ENCODE data around the gene C1orf146.
"Not testable (repeated sequence)": the region's sequence is repeated elsewhere in the genome, so short reads cannot be mapped to it uniquely, and the experiment has no call there.

C1orf146 gene

DNA sequence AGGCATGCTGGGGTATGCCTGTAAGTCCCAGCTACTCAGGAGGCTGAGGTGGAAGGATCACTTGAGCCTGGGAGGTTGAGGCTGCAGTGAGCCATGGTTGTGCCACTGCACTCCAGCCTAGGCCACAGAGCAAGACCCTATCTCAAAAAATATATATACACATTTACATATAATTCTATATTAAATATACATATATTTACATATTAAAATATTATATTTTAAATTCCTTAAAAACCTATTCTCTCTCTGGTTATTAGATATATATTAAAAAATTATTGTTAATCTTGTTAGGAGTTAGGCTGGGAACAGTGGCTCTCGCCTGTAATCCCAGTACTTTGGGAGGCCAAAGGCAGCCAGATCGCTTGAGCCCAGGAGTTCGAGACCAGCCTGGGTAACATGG lies 58.4 kb downstream of the C1orf146 start:
- no peak for DNase-seq

DNA sequence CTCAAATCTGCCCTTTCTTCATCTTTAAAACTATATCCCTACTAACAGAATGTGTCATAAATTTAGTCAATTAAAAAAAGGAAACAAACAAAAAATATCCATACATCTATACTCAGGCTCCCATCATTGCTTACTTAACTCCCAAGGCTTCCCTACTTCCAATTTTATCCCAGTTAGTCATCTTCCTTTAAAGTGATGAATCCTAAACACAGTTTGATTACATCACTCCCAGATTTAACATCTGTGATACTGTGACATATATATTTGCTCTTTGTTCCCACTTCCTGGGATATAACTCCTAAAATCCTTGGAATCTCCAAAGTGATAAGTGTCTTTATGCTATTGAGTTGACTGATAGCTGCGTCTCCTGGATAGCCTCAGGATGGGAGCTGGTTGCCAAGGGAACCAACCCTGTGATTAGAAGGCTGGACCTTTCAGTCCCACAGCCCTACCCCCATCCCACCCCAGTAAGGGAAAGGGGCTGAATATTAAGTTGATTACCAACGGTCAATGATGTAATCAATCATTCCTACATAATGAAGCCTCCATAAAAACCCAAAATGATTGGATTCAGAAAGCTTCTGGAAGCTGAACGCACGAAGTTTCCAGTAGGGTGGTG lies 59.5 kb downstream of the C1orf146 start:
- no peak for DNase-seq

DNA sequence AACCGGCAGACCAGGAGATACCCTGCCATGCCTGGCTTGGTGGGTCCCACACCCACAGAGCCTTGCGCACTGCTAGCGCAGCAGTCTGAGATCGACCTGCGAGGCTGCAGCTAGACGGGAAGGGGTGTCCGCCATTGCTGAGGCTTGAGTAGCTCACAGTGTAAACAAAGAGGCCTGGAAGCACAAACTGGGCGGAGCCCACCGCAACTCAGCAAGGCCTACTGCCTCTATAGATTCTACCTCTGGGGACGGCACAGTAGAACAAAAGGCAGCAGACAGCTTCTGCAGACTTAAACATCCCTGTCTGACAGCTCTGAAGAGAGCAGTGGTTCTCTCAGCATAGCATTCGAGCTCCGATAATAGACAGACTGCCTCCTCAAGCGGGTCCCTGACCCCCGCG lies 62.1 kb downstream of the C1orf146 start:
- not testable (repeated sequence) for DNase-seq

DNA sequence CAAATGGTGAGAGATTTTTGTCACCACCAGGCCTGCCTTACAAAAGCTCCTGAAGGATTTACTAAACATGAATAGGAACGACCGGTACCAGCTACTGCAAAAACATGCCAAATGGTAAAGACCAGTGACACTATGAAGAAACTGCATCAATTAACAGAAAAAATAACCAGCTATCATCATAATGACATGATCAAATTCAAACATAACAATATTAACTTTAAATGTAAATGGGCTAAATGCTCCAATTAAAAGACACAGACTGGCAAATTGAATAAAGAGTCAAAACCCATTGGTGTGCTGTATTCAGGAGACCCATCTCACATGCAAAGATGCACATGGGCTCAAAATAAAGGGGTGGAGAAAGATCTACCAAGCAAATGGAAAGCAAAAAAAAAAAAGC lies 63.7 kb downstream of the C1orf146 start:
- not testable (repeated sequence) for DNase-seq

DNA sequence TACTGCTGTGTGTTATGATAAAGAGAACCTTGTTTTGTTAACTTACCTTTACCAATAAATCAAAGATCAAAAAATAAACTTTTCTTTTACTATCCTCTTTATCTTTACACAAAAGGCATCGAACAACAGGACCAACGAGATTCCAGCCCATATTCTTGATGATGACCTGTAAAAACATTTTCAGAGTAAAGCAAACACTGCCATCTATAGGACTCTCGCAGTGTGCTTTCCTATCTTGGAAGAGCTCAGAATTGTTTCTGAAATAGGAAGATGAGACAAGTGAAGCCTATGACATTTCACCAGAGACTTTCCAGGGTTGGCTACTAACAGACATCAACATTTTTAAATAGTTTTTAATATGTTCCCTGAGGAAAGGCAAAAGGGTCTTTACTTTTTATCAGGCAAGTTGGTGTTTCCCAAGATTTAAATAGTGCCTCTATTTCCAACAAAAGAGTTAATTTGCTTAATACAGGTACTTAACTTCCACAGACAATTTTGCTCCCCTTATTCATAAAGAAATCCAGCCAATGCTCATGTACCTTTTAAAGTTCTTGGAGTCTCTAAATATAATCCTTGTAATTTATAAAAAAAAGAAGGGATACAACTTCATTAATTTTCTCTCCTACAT lies 73.8 kb downstream of the C1orf146 start:
- DNase-seq = no peak

Measured in CD4-positive, alpha-beta T cell treated with Interferon gamma for 1 hour (primary cell).